Aorta (tissue), 5 donors: ENCODE data around the gene NUCKS1. TPM values are rescaled to one million over a fixed set of nuclear protein-coding genes. Genes with fewer than 3 reads are reported as not detected.

Source experiments
- ATAC-seq: fragments of 200-7000 bp; cut with Tn5 transposase; one replicate; pipeline ENCODE4 v1.9.1; 2022; ENCODE audit warnings: moderate library complexity; ENCODE audit not compliant: low FRiP score
- DNase-seq, 2 donors: peaks; one replicate each; pipeline ENCODE4 v3.0.0-alpha.2; 2020
- H3K27ac ChIP-seq, 2 donors: one replicate each; pipeline ENCODE4 v1.5.1; 2013; ENCODE audit warnings: low read length in 2 of 2, mild to moderate bottlenecking in 2 of 2, moderate library complexity in 2 of 2, control low read depth in 1 of 2, inconsistent platforms in 1 of 2, low read depth in 1 of 2
- H3K27me3 ChIP-seq, 2 donors: one replicate each; pipeline ENCODE4 v1.6.1; 2013; ENCODE audit warnings: control low read depth in 1 of 2, low read length in 1 of 2, mild to moderate bottlenecking in 1 of 2, moderate library complexity in 1 of 2; ENCODE audit not compliant: insufficient read depth in 2 of 2, control insufficient read depth in 1 of 2
- H3K36me3 ChIP-seq, 2 donors: one replicate each; pipeline ENCODE4 v1.6.1; 2013; ENCODE audit warnings: control low read depth in 1 of 2, low read length in 1 of 2, mild to moderate bottlenecking in 1 of 2; ENCODE audit not compliant: insufficient read depth in 2 of 2, control insufficient read depth in 1 of 2
- H3K4me1 ChIP-seq, 2 donors: one replicate each; pipeline ENCODE4 v1.6.1; 2013; ENCODE audit warnings: low read length in 2 of 2, control low read depth in 1 of 2, mild to moderate bottlenecking in 1 of 2, moderate library complexity in 1 of 2; ENCODE audit not compliant: insufficient read depth in 2 of 2, control insufficient read depth in 1 of 2
- H3K4me3 ChIP-seq, 2 donors: one replicate each; pipeline ENCODE4 v1.5.1; 2013; ENCODE audit warnings: low read length in 2 of 2, control low read depth in 1 of 2, mild to moderate bottlenecking in 1 of 2
- H3K9me3 ChIP-seq: one replicate; pipeline ENCODE4 v1.6.1; 2013; ENCODE audit warnings: mild to moderate bottlenecking, low read length; ENCODE audit not compliant: control insufficient read depth
- WGBS, 2 donors: extraction: QIAGEN DNeasy Blood & Tissue Kit; methylation state at CpG; one replicate each; pipeline ENCODE4 v1.1.7; 2013; 5-methylcytosine and 5-hydroxymethylcytosine counted together
- intact Hi-C, 2 donors: fragments of 100-400 bp; cut with DNase I; formaldehyde crosslinking; loops; one replicate each; pipeline versions ENCODE4 v1.14.2 to v1.15.0; 2022
- polyA plus RNA-seq, 2 donors: library from polyadenylated mRNA; stranded (reverse); fragments of 200-250 nt; gene quantifications; one replicate each; pipeline ENCODE4 v1.2.3, GENCODE V29; 2013
- total RNA-seq, 2 donors: library from RNA; stranded (reverse); fragmentation: NEBNext Ultra II Directional; extraction: Animal tissue kit (Norgen Biotek cat#: 25700); gene quantifications; one replicate each; pipeline ENCODE4 v1.2.1, GENCODE V29; 2021
- donor health status: healthy with polysubstance abuse.
- donor health status: Bipolar disorder and iron deficiency.
- donor health status: DM: no; HTN: no; CAD: no.
- donor health status: DM: no; HTN: no; CAD: no.
- donor health status: DM: yes; HTN: yes; CAD: no.

The NUCKS1 gene
- total and polyA plus RNA-seq, 4 donors = 47.1 to 158 (median 96.2) TPM

DNA sequence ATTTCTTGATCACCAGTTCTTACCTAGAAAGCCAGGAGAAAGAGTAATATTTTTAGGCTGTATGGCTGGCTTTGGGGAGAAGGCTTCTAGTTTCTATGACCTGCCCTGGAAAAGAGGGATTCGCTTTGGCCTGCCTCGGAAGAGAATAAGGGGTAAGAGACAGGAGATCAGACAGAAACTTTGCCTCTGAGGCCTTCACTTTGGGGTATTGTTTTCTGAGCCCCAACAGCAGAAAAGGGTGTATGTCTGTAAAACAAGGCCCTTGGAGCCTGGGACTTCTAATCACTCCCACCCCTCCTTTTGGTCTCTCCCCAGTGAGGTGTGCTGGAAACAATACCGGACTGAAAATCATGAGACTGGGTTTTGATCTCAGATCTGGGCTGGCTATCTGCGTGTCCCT lies 74.7 kb downstream of the NUCKS1 start:
- no peak for ATAC-seq
- Histone ChIP-seq H3K27ac (no peak overlapping the region), H3K4me3 (no peak overlapping the region), H3K9me3 (no peaks in the 10 kb centered on the region), H3K36me3 (no peaks in the 10 kb centered on the region), H3K27me3 (no peaks in the 10 kb centered on the region), H3K4me1 (peaks cover 0 to 4% of the 10 kb centered on the region in 2 donors)
- no peak for DNase-seq
- intact Hi-C loops = no loop called here
- WGBS, 2 donors = 97 to 98% methylated on average over 4 of the region's 4 CpGs

DNA sequence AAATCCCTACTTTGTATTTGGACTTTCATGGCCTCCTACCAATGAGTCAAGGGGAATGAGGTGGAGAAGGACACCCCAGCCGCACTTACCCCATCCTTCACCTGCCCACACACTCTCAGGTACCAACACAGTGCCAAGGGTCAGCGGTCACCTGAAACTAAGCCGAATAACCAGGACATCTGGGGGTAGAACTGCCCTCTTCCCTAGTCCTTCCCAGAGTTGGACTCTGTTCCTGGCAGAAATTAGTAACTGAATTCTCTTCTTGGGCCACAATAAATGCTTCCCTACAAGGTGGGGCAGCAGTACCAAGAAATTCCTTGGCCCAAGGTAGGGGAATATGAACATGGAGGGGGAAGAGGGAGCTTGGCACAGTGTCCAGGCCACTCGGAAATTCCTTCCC lies 77.0 kb downstream of the NUCKS1 start:
- peak; percentile 20 for ATAC-seq
- Histone ChIP-seq H3K9me3 (no peaks in the 10 kb centered on the region), H3K27me3 (no peaks in the 10 kb centered on the region), H3K36me3 (no peaks in the 10 kb centered on the region), H3K4me3 (no peak overlapping the region), H3K4me1 (peaks cover 0 to 4% of the 10 kb centered on the region in 2 donors), H3K27ac (peak overlapping the region in 1 of 2 donors; percentile 36)
- 35 to 53% methylated on average over 4 of the region's 4 CpGs for WGBS, 2 donors
- intact Hi-C loops = no loop called here
- no peak for DNase-seq

DNA sequence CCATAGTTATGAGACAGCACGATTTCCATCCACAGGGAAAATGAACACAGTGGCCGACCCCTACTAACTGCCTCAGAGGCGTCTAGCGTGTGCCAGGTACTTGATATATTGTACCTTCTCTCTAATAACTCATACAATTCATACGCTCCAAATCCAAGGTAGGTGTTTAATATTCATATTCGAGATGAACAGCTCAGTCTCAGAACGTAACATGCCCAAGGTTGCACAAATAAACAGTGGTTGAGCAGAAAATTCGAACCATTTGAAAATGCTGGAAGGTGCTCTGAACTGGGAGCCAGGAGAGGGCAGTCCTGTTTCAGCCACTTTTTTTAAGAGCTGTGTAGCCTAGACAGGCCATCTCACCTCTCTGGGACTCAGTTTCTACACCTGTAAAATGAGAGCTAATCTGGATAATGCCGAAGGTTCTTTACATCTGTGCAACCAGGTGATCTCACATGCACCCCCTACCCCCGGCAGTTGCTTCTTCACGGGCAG lies 77.5 kb downstream of the NUCKS1 start:
- intact Hi-C loops = no loop called here
- Histone ChIP-seq H3K27ac (peak overlapping the region in 1 of 2 donors; percentile 36), H3K36me3 (no peaks in the 10 kb centered on the region), H3K4me3 (no peak overlapping the region), H3K9me3 (no peaks in the 10 kb centered on the region), H3K27me3 (no peaks in the 10 kb centered on the region), H3K4me1 (peaks cover 0 to 4% of the 10 kb centered on the region in 2 donors)
- no peak for DNase-seq
- no peak for ATAC-seq
- WGBS, 2 donors = 69 to 84% methylated on average over 11 of the region's 11 CpGs

DNA sequence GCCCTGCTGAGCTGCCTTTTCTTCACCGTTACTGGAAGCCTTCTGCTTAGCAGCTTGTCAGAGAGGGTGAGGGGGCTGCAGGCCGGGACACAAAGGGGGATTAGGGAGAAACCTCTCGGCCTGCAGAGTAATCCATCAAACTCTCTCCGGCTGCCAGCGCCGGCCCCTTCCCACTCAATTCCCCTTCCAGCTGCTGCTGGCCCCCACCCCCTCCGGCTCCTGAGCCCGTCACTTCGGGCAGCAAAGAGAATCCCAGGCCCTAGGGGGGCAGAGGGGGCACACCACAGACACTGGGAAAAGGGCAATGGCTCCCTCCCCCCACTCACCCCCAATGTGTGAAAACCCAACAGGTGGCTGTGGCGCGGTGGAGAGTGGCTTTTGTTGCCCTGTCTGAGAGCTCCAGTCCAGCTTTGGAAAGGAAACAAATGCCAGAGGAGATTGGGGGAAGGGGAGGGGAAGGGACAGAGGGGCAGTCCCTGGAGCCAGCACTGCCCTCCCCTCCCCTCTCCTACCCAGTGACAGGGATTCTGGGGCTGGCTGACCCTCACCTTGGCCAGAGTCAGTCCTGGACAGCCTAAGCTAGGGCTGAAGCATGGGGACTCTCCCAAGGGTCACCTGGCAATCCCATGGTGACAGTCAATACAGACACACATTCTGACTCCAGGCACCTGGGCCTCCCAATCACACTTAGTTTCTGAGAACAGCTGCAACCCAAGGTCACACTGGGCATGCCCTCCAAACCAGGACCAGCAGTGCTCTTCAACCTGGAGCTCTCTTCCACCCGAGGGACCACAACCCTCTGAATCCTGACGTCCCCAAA lies 79.2 kb downstream of the NUCKS1 start:
- Histone ChIP-seq H3K36me3 (no peaks in the 10 kb centered on the region), H3K4me1 (peaks cover 0 to 4% of the 10 kb centered on the region in 2 donors), H3K4me3 (no peak overlapping the region), H3K9me3 (no peaks in the 10 kb centered on the region), H3K27ac (no peak overlapping the region), H3K27me3 (no peaks in the 10 kb centered on the region)
- intact Hi-C loops = no loop called here
- ATAC-seq = no peak
- DNase-seq = no peak
- 52 to 74% methylated on average over 13 of the region's 13 CpGs for WGBS, 2 donors

DNA sequence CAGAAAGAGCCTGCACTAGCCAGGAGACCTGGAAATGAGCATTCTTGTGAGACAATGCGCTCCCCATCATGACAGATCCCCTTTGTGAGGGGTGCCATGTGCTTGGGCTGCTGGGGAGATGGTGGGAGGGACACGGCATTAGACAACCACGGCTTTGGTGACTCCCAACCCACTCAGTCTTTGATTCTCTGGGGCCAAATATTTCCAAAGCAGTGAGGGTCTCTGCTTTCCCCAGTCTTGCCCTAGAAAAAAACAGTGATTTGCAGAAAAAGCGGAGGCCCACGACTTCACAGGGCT lies 79.9 kb downstream of the NUCKS1 start:
- intact Hi-C loops = no loop called here
- DNase-seq = no peak
- Histone ChIP-seq H3K4me3 (no peak overlapping the region), H3K4me1 (peaks cover 0 to 4% of the 10 kb centered on the region in 2 donors), H3K27ac (no peak overlapping the region), H3K36me3 (no peaks in the 10 kb centered on the region), H3K27me3 (no peaks in the 10 kb centered on the region), H3K9me3 (no peaks in the 10 kb centered on the region)
- ATAC-seq = no peak
- WGBS, 2 donors = 92 to 93% methylated on average over 5 of the region's 5 CpGs

DNA sequence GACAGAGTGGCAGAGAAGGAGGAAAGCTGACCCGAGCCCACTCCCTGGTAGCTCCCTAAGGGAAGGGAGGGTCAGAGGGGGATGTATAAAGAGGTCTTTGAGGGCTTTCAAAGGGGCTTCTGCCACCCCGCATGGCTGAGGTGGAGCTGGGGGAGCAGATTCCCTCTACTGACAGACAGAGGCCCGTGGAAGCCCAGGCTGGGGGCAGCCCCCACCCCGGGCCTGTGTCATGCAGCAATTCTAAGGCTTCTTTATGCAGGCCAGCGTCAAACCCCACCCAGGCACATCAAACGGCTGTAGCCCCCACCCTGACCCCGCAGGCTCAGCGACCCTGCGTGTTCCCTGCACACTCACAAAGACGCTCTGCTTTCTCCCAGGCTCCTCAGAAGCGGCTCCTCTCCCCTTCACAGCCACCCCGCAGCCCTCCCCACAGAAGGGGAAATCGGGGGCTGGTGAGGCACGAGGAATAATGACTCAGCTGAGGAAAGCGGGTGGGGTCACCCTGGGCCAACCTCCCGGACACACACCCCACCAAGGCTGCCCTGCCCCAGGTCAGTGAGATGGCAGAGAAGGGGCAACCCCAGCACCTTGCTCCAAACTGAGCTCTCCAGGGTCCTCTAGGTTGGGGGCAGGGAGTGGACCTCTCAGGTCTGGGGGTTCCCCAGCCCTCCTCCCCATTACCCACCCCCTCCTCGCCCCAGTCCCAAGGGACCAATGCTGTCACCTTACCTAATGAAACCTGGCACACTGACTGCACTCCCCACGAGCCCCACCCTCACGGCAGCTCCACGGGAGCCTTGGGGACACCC lies 80.4 kb downstream of the NUCKS1 start:
- DNase-seq = no peak

DNA sequence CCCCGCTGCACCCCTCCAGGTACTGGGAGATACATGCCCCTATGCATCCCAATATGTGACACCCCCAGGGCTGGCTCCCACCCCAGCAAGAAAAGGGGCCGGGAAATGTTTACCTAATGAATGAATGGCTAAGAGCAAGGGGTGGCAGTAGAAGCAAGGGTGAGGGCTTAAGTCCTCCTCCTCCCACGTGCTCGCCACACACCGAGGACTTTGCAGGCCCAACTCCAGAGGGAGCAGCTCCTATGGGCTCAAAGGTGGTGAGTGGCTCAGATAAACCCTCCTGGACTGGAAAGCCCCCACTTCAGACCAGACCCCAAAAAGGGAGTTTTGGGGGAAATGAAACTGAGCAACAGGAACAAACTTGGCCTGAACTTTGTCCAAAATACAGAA lies 81.0 kb downstream of the NUCKS1 start:
- H3K27ac ChIP-seq = no peak overlapping the region
- 61 to 64% methylated on average over 5 of the region's 5 CpGs for WGBS, 2 donors
- H3K27me3 ChIP-seq = no peaks in the 10 kb centered on the region
- H3K4me1 ChIP-seq = peaks cover 0 to 4% of the 10 kb centered on the region in 2 donors
- intact Hi-C loops = loop anchor here in 1 of 2 donors (10.0 kb wide), 1 partner anchor 306 kb away; no protein-coding TSS in a partner anchor
- H3K4me3 ChIP-seq = no peak overlapping the region
- ATAC-seq = no peak
- DNase-seq = no peak
- no peaks in the 10 kb centered on the region for H3K36me3 ChIP-seq
- no peaks in the 10 kb centered on the region for H3K9me3 ChIP-seq

More for the DNA sequence above, 80.4 kb downstream of the NUCKS1 start:
- Histone ChIP-seq H3K4me1 (peaks cover 0 to 4% of the 10 kb centered on the region in 2 donors), H3K27me3 (no peaks in the 10 kb centered on the region), H3K4me3 (no peak overlapping the region), H3K27ac (no peak overlapping the region), H3K9me3 (no peaks in the 10 kb centered on the region), H3K36me3 (no peaks in the 10 kb centered on the region)
- no peak for ATAC-seq
- intact Hi-C loops = loop anchor here in 1 of 2 donors (10.0 kb wide), 1 partner anchor 305 kb away; no protein-coding TSS in a partner anchor
- WGBS, 2 donors = 73 to 78% methylated on average over 20 of the region's 20 CpGs

DNA sequence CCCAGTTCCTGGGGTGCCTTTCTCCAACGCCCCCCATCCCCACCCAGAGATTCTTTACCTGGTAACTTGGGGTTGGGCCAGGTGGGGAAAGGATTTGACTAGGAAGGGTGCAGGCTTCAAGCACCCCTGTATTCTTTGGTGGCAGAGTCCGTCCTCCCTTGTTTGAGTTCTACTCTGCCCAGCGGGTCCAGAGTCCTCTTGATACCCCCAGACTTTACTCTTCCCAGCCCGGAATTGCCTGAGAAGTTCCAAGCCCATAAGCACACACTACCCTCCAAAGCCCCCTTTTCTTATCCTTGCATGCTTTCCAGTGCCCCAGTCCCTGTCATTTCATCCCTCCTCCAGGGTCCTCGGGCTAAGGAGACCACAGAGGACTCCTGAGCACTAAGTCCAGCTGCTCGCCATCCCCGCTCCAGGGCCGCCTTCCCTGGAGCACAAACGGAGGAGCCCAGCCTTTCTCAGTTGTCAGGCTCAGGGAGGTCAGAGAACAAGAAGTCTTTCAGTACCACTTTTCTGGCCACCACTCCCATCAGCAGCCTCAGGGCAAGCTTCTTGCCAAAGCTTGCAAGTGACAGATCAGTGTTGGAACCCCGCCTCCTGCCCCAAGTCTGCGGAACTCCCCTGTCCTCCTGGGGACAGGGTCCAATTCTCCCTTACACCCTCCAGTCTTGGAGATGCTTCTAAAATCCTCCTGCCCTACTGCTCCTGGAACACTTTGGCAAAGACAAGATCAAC lies 81.9 kb downstream of the NUCKS1 start:
- H3K9me3 ChIP-seq = no peaks in the 10 kb centered on the region
- H3K4me1 ChIP-seq = peaks cover 0 to under 1% of the 10 kb centered on the region in 2 donors
- no peak overlapping the region for H3K27ac ChIP-seq
- H3K4me3 ChIP-seq = no peak overlapping the region
- DNase-seq (no peak), ATAC-seq (no peak)
- 77 to 79% methylated on average over 11 of the region's 11 CpGs for WGBS, 2 donors
- intact Hi-C loops = loop anchor here in 1 of 2 donors (10.0 kb wide), 1 partner anchor 307 kb away; no protein-coding TSS in a partner anchor
- no peaks in the 10 kb centered on the region for H3K27me3 ChIP-seq
- no peaks in the 10 kb centered on the region for H3K36me3 ChIP-seq
